Left lung (tissue), 10 donors: ENCODE data around the gene TMPRSS15. TPM values are rescaled to one million over a fixed set of nuclear protein-coding genes. Genes with fewer than 3 reads are reported as not detected.

Experiments used
- ATAC-seq: fragments of 200-7000 bp; cut with Tn5 transposase; one replicate; pipeline ENCODE4 v1.9.1; 2020; ENCODE audit warnings: moderate library complexity
- DNase-seq, 4 donors: peaks; one replicate each; pipeline ENCODE4 v3.0.0-alpha.2; 2013 to 2020
- H3K27ac ChIP-seq, 2 donors: fragments of 200-600 bp; sonication (generic) in 1 of 2; one replicate each; pipeline versions ENCODE4 v1.5.0 to v1.8.0; 2020 to 2021
- H3K27me3 ChIP-seq, 2 donors: fragments of 200-600 bp; sonication (generic) in 1 of 2; one replicate each; pipeline versions ENCODE4 v1.5.0 to v1.8.0; 2020 to 2021
- H3K36me3 ChIP-seq, 2 donors: fragments of 200-600 bp; sonication (generic) in 1 of 2; one replicate each; pipeline versions ENCODE4 v1.5.0 to v1.8.0; 2020 to 2021
- H3K4me1 ChIP-seq, 2 donors: fragments of 200-600 bp; one replicate each; pipeline ENCODE4 v1.8.0; 2021
- H3K4me3 ChIP-seq, 2 donors: fragments of 200-600 bp; sonication (generic) in 1 of 2; one replicate each; pipeline versions ENCODE4 v1.5.0 to v1.8.0; 2020 to 2021; ENCODE audit warnings: mild to moderate bottlenecking in 1 of 2
- H3K9me3 ChIP-seq, 2 donors: fragments of 200-600 bp; sonication (generic) in 1 of 2; one replicate each; pipeline versions ENCODE4 v1.5.0 to v1.8.0; 2020 to 2021
- CTCF ChIP-seq, 2 donors: fragments of 200-600 bp; sonication (generic) in 1 of 2; IDR thresholded peaks; one replicate each; pipeline versions ENCODE4 v1.5.0 to v1.8.0; 2021; ENCODE audit warnings: antibody characterized with exemption in 2 of 2
- intact Hi-C, 2 donors: fragments of 100-400 bp; cut with DNase I; formaldehyde crosslinking; loops; one replicate each; pipeline versions ENCODE4 v1.11.2 to v1.14.2; 2022
- polyA plus RNA-seq, 6 donors: library from polyadenylated mRNA; unstranded; fragments of 120-200 nt; gene quantifications; one replicate each; pipeline ENCODE4 v1.2.1, GENCODE V29; 2013; ENCODE audit not compliant: insufficient read length in 6 of 6
- total RNA-seq, 2 donors: library from RNA; stranded (reverse); fragmentation: NEBNext Ultra II Directional; extraction: Animal tissue kit (Norgen Biotek cat#: 25700); gene quantifications; one replicate each; pipeline ENCODE4 v1.2.1, GENCODE V29; 2021
- donor health status: DM: no; HTN: yes; CAD: no.
- donor health status: DM: no; HTN: no; CAD: no.

TMPRSS15 gene
- total and polyA plus RNA-seq, 8 donors = 0.04 TPM; not detected in 7

- ATAC-seq = no peak
- no peak for TF ChIP-seq CTCF (IDR thresholded peaks at IDR 0.05)
- intact Hi-C loops = no loop called here
- no peaks in the 10 kb centered on the region for H3K36me3 ChIP-seq
- H3K27me3 ChIP-seq = no peaks in the 10 kb centered on the region
- no peaks in the 10 kb centered on the region for H3K4me1 ChIP-seq
- no peaks in the 10 kb centered on the region for H3K9me3 ChIP-seq
- DNase-seq = no peak
- H3K27ac ChIP-seq = no peak overlapping the region
- H3K4me3 ChIP-seq = no peak overlapping the region
Measured at GRCh38 chr21:18334066-18334465, 69.5 kb downstream of the TMPRSS15 start.

- peaks cover 0 to 8% of the 10 kb centered on the region in 2 donors for H3K9me3 ChIP-seq
- intact Hi-C loops = no loop called here
- no peak for ATAC-seq
- no peaks in the 10 kb centered on the region for H3K36me3 ChIP-seq
- H3K4me1 ChIP-seq = no peaks in the 10 kb centered on the region
- DNase-seq = no peak
- no peaks in the 10 kb centered on the region for H3K27me3 ChIP-seq
- TF ChIP-seq CTCF (IDR thresholded peaks at IDR 0.05) = no peak
- H3K27ac ChIP-seq = no peak overlapping the region
- H3K4me3 ChIP-seq = no peak overlapping the region
Measured at GRCh38 chr21:18318156-18318555, 85.4 kb downstream of the TMPRSS15 start.

GRCh38 chr21:18298228-18298627, 105.4 kb downstream of the TMPRSS15 start:
- intact Hi-C loops = no loop called here
- no peak overlapping the region for H3K4me3 ChIP-seq
- ATAC-seq = no peak

GRCh38 chr21:18294100-18294499, 109.5 kb downstream of the TMPRSS15 start:
- peaks cover 0 to 5% of the 10 kb centered on the region in 2 donors for H3K27me3 ChIP-seq
- no peaks in the 10 kb centered on the region for H3K36me3 ChIP-seq
- intact Hi-C loops = no loop called here
- no peak overlapping the region for H3K4me3 ChIP-seq
- H3K27ac ChIP-seq = no peak overlapping the region
- no peak for ATAC-seq
- H3K4me1 ChIP-seq = no peaks in the 10 kb centered on the region
- no peak for TF ChIP-seq CTCF (IDR thresholded peaks at IDR 0.05)
- H3K9me3 ChIP-seq = no peaks in the 10 kb centered on the region
- DNase-seq = peak in 1 of 4 donors; percentile 43

More at GRCh38 chr21:18298228-18298627, 105.4 kb downstream of the TMPRSS15 start:
- DNase-seq = no peak
- no peak for TF ChIP-seq CTCF (IDR thresholded peaks at IDR 0.05)
- no peaks in the 10 kb centered on the region for H3K4me1 ChIP-seq
- H3K27me3 ChIP-seq = peaks cover 0 to 5% of the 10 kb centered on the region in 2 donors
- no peaks in the 10 kb centered on the region for H3K36me3 ChIP-seq
- H3K9me3 ChIP-seq = no peaks in the 10 kb centered on the region
- no peak overlapping the region for H3K27ac ChIP-seq

GRCh38 chr21:18289876-18290275, 113.7 kb downstream of the TMPRSS15 start:
- DNase-seq (no peak), ATAC-seq (no peak)
- Histone ChIP-seq H3K36me3 (no peaks in the 10 kb centered on the region), H3K27ac (no peak overlapping the region), H3K9me3 (no peaks in the 10 kb centered on the region), H3K27me3 (peaks cover 0 to 5% of the 10 kb centered on the region in 2 donors), H3K4me3 (no peak overlapping the region), H3K4me1 (no peaks in the 10 kb centered on the region)
- intact Hi-C loops = no loop called here
- no peak for TF ChIP-seq CTCF (IDR thresholded peaks at IDR 0.05)
